HEK293T (cell line): Measurements from ENCODE around the gene PCNX2.

Experiments
- CTCF ChIA-PET: fragments of 350-600 bp; formaldehyde crosslinking; extraction: SDS; loops from one replicate; lab custom pipeline; 2021; ENCODE audit warnings: antibody characterized with exemption, inconsistent platforms; lab: Yijun Ruan, JAX
- POLR2A ChIA-PET: fragments of 350-600 bp; formaldehyde crosslinking; extraction: SDS; loops from one replicate; lab custom pipeline; 2020; ENCODE audit warnings: antibody characterized with exemption, inconsistent platforms; lab: Yijun Ruan, JAX
- DNase-seq: peaks from one replicate; pipeline ENCODE4 v3.0.0; 2012; ENCODE audit warnings: mixed read lengths; ENCODE audit errors: extremely low spot score
- ARNT ChIP-seq: fragments of 450-650 bp; IDR thresholded peaks from 2 replicates; pipeline ENCODE4 v1.6.1; 2017; ENCODE audit warnings: mild to moderate bottlenecking
- BHLHE40 ChIP-seq: fragments of 450-650 bp; IDR thresholded peaks from 2 replicates; pipeline ENCODE4 v1.6.1; 2016; ENCODE audit warnings: mild to moderate bottlenecking, moderate library complexity, borderline replicate concordance
- CTBP1 ChIP-seq: fragments of 450-650 bp; IDR thresholded peaks from 2 replicates; pipeline ENCODE4 v1.6.1; 2016; ENCODE audit warnings: borderline replicate concordance
- ELF4 ChIP-seq: fragments of 450-650 bp; IDR thresholded peaks from 2 replicates; pipeline ENCODE4 v1.6.1; 2017; ENCODE audit warnings: antibody characterized with exemption
- FOXA1 ChIP-seq: fragments of 450-650 bp; IDR thresholded peaks from 2 replicates; pipeline ENCODE4 v1.6.1; 2016; ENCODE audit warnings: mild to moderate bottlenecking
- FOXK2 ChIP-seq: fragments of 450-650 bp; IDR thresholded peaks from 2 replicates; pipeline ENCODE4 v1.6.1; 2016; ENCODE audit warnings: mild to moderate bottlenecking
- FOXM1 ChIP-seq: fragments of 450-650 bp; IDR thresholded peaks from 2 replicates; pipeline ENCODE4 v1.6.1; 2017; ENCODE audit warnings: mild to moderate bottlenecking, borderline replicate concordance
- HDGF ChIP-seq: fragments of 450-650 bp; IDR thresholded peaks from 2 replicates; pipeline ENCODE4 v1.6.1; 2017; ENCODE audit warnings: antibody characterized with exemption, borderline replicate concordance
- L3MBTL2 ChIP-seq: fragments of 450-650 bp; conservative IDR thresholded peaks from 2 replicates; pipeline ENCODE4 v1.6.1; 2016; ENCODE audit warnings: mild to moderate bottlenecking
- LEF1 ChIP-seq: fragments of 450-650 bp; IDR thresholded peaks from 2 replicates; pipeline ENCODE4 v1.6.1; 2017; ENCODE audit warnings: mild to moderate bottlenecking, borderline replicate concordance
- NFRKB ChIP-seq: fragments of 450-650 bp; IDR thresholded peaks from 2 replicates; pipeline ENCODE4 v1.6.1; 2016; ENCODE audit warnings: mild to moderate bottlenecking, moderate library complexity
- PKNOX1 ChIP-seq: fragments of 450-650 bp; IDR thresholded peaks from 2 replicates; pipeline ENCODE4 v1.6.1; 2016
- SP1 ChIP-seq: fragments of 450-650 bp; IDR thresholded peaks from 2 replicates; pipeline ENCODE4 v1.6.1; 2017
- SUZ12 ChIP-seq: fragments of 450-650 bp; IDR thresholded peaks from 2 replicates; pipeline ENCODE4 v1.6.1; 2016; ENCODE audit warnings: mild to moderate bottlenecking
- TARDBP ChIP-seq: fragments of 450-650 bp; IDR thresholded peaks from 2 replicates; pipeline ENCODE4 v1.6.1; 2016
- ZNF384 ChIP-seq: fragments of 450-650 bp; IDR thresholded peaks from 2 replicates; pipeline ENCODE4 v1.6.1; 2016

Gene PCNX2

GRCh38 chr1:233300326-233300725 lies 4.8 kb upstream of the PCNX2 start:
- no peak for DNase-seq
- POLR2A ChIA-PET, result no interaction called here
- TF ChIP-seq LEF1, result no peak
- TF ChIP-seq BHLHE40, result no peak
- TF ChIP-seq PKNOX1, result no peak
- TF ChIP-seq CTBP1, result no peak
- TF ChIP-seq FOXA1, result no peak
- TF ChIP-seq HDGF, result no peak
- TF ChIP-seq TARDBP, result no peak
- TF ChIP-seq NFRKB, result no peak
- TF ChIP-seq L3MBTL2, result no peak
- TF ChIP-seq FOXK2, result no peak
- no peak for TF ChIP-seq ELF4
- no peak for TF ChIP-seq SUZ12
- TF ChIP-seq ZNF384, result no peak
- TF ChIP-seq FOXM1, result no peak
- no peak for TF ChIP-seq ARNT
- TF ChIP-seq SP1, result no peak
- CTCF ChIA-PET, result no interaction called here

GRCh38 chr1:233299450-233299849 lies 3.9 kb upstream of the PCNX2 start:
- TF ChIP-seq FOXK2, result no peak
- TF ChIP-seq SP1, result no peak
- no peak for TF ChIP-seq L3MBTL2
- TF ChIP-seq CTBP1, result no peak
- no peak for TF ChIP-seq LEF1
- TF ChIP-seq PKNOX1, result no peak
- TF ChIP-seq HDGF, result no peak
- no peak for TF ChIP-seq FOXM1
- POLR2A ChIA-PET, result no interaction called here
- CTCF ChIA-PET, result no interaction called here
- DNase-seq, result no peak

GRCh38 chr1:233295975-233296322 lies 424 bp upstream of the PCNX2 start:
- TF ChIP-seq ZNF384, result no peak
- TF ChIP-seq LEF1, result no peak
- TF ChIP-seq FOXA1, result no peak
- TF ChIP-seq FOXM1, result no peak
- no peak for TF ChIP-seq ELF4
- no peak for TF ChIP-seq PKNOX1
- no peak for TF ChIP-seq TARDBP
- TF ChIP-seq SUZ12, result no peak
- no peak for TF ChIP-seq BHLHE40
- no peak for TF ChIP-seq FOXK2
- ChIA-PET CTCF (no interaction called here), POLR2A (no interaction called here)
- DNase-seq, result no peak

GRCh38 chr1:233294913-233295236 lies 650 bp downstream of the PCNX2 start:
- POLR2A ChIA-PET, result no interaction called here
- CTCF ChIA-PET, result no interaction called here
- TF ChIP-seq PKNOX1, result no peak
- no peak for TF ChIP-seq BHLHE40
- TF ChIP-seq LEF1, result no peak
- TF ChIP-seq FOXK2, result no peak
- TF ChIP-seq SUZ12, result no peak
- TF ChIP-seq SP1, result no peak
- TF ChIP-seq L3MBTL2, result no peak
- no peak for TF ChIP-seq ELF4
- TF ChIP-seq FOXM1, result no peak
- no peak for TF ChIP-seq CTBP1
- TF ChIP-seq ZNF384, result no peak
- TF ChIP-seq TARDBP, result no peak
- TF ChIP-seq FOXA1, result no peak
- no peak for TF ChIP-seq ARNT
- no peak for TF ChIP-seq NFRKB
- no peak for TF ChIP-seq HDGF
- peak; percentile 49 for DNase-seq

GRCh38 chr1:233293556-233294446 lies 1.7 kb downstream of the PCNX2 start:
- POLR2A ChIA-PET, result no interaction called here
- CTCF ChIA-PET, result interaction anchor here (1.0 kb wide), 1 partner anchor 59 kb away, joined by 3 read pairs; no protein-coding TSS in a partner anchor

More at GRCh38 chr1:233293556-233294446, 1.7 kb downstream of the PCNX2 start:
- TF ChIP-seq L3MBTL2 (no peak), FOXA1 (no peak), HDGF (no peak), ELF4 (no peak), NFRKB (no peak), TARDBP (no peak), PKNOX1 (no peak), SP1 (no peak), FOXM1 (no peak), ARNT (no peak)
- DNase-seq, result no peak
